ENCODE measurements around the gene GRM1.

The GRM1 gene

DNA sequence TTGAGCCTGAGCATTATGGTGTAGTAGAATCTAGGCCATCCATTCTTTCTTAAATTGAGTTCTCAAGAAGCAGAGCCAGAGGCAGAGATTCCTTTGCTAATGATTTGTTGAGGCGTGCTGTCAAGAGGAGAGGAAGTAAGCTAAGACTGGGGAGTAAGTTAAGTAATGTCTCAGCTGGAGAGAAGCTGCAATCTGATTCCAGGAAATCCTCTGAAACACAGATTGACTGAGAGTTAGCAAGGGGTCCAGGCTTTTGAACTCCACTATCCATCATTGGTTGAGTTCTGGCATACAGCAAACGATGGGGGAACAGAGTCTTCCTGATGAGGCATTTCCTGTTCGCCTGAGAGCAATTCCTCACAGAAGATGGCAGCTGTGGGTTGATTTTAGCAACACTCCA is 307.3 kb downstream of the GRM1 start:
- DNase-seq, result no peak

DNA sequence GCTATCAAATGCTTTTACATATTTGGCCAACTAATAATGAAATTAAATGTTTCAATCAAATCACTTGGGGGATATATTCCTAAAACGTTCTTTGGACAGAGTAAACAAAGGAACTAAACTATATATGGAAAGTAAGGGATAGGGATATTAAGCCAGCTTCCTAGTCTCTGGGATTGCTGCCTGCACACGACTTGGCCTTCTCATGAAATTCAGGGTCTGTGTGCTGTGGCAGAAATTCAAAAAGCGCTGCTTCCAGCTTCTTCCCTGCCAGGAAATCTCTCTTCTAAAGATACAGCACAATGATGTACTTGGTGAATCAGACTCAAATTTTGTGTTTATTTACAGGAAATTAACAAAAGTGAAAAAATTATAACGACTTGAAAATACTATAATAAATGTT is 308.5 kb downstream of the GRM1 start:
- no peak for DNase-seq

DNA sequence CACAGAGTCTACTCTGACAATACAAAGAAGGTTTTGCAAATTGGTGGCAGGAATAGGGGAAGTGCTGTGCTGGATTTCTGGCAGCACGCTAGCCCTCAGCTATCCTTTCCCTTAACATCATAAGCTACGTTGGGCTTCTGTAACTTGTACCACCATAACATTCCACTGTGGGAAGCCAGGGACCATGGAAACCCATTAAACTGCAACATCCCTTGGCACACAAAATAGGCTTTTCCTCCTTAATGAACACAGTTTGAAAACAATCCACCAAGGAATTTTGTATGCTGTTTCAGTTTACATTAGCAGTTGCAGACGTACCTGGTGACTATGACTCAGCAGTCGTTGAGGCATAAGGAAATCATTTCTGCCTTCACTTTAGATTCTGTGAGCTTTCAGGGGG is 310.9 kb downstream of the GRM1 start:
- DNase-seq, result no peak

DNA sequence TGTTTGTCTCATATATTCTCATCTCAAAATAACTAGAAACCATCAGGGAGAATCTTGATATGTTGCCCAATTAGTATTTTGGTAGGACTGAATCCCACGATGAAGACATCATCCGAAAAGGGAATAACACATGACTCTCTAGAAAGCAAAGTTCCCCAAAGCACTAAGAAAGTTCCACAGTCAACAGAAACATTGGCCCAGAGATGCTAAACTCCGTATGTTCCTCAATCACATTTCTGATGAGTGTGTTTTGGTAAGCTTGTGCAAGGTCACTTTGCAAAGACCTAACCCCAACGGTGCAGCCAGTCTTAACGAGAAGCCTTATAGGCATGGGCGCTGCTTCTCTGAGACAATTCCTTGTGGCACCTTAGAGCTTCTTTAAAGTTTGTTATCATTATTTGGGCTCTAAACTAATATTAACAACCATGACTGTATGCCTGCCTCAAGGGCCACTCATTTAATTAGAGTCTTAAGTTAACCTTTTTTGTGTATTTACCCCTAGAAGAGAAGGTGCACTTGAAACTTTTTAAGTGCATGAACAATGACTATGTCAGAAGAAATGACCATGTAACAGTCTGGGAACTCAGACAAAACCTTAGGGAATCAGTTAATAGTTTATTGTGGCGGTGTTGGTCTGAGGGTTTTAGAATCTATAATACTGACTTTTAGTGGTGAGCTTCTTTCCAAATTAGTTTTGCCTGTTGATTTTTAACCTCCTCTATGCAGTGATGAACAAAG is 312.8 kb downstream of the GRM1 start:
- DNase-seq, result no peak

DNA sequence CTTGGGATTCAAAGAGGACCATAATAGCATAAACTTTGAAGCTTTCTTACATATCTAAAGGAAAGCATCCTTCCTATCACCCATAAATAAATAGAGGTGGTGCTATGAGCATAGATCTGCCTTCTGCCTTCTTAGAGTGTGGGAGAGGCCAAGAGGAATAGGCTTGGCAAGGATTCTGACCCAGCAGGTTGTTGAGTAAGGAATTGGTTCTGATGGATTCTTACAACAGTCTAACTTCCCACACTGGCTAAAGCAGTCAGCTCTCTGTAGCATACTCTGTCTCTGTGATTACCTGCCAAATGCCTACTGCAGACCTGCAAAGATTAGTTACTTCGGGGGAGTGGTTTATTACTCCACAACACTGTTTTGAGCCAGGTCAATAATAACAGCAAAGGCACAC is 316.7 kb downstream of the GRM1 start:
- no peak for DNase-seq

DNA sequence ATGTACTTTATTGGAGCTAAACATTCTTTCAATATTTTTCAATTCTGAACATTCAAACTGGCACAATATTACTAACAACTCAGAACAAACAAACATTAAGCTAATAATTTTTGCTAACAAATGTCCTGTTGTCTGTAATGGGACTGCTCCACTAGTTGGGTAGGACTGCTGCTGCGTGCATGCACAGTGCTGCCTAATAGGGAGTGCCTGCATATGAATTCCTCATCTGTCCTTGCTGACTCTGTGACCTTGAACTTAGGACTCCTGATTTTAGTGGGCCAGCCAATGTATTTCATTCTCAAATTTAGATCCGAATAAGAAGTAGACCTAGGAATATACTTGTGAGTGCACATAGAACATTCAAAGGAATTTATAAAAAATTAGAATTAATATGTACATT is 318.2 kb downstream of the GRM1 start:
- DNase-seq, result no peak

DNA sequence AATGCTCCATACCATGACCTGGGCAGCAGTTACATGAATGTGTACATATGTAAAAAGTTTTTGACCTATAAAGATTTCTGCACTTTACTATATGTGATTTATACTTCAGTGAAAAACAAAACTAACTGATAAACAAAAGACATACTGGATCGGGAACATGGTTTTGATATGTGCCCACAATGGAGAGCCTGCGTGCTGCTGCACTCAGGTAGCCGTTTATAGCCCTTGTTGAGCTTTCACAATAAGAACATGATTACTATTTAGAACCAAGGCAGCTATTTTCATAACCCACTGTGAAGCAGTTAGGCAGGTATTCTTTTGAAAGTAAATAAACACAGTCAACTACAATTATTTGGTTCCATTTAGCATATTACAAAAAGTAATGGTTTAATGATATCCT is 318.8 kb downstream of the GRM1 start:
- DNase-seq, result no peak

DNA sequence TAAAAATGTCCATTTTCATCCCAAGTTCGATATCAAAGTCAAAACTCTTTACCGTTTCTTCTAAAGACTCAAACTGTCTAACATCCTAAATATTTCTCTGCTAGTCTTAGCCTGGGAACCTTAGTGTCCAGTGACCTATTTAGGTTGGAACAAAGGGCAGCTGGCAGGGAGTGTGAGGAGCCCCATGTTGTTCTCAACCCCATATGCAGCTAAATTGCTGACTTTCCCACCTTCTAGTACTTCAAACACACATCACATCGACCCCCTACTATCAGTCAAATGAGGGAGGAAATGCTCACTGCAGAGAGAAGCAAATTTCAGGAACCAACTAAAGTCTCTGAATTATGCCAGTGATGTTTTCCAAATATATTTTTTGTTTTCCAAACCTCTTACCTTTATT is 322.2 kb downstream of the GRM1 start:
- DNase-seq, result no peak

DNA sequence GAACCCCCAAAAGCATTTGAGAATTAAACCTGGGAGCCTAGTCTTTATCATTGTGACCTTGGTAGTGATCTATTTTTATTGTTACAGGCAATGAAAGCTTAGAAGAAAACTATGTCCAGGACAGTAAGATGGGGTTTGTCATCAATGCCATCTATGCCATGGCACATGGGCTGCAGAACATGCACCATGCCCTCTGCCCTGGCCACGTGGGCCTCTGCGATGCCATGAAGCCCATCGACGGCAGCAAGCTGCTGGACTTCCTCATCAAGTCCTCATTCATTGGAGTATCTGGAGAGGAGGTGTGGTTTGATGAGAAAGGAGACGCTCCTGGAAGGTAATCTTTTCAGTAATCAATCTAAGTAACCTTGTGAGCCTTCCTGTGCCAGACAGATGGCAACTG is 323.3 kb downstream of the GRM1 start:
- DNase-seq, result no peak

DNA sequence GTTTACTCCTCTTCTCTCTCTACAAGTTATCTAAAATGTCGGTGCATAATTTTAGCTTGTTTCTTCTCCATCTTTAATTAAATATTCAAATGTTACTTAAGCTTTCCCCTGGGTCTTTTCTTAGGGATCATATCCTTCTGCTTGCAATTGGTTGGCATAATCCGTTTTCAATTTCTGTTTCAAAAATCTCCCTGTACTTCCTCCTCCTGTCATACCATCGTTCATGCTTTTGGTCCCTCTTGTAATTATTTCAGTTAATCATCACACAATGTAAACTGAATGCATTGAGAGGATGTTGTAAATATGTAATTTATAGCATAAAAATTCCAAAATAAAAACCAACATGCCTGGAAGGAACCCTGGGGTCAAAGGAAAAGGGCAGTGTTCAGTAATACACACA is 325.6 kb downstream of the GRM1 start:
- DNase-seq, result no peak

DNA sequence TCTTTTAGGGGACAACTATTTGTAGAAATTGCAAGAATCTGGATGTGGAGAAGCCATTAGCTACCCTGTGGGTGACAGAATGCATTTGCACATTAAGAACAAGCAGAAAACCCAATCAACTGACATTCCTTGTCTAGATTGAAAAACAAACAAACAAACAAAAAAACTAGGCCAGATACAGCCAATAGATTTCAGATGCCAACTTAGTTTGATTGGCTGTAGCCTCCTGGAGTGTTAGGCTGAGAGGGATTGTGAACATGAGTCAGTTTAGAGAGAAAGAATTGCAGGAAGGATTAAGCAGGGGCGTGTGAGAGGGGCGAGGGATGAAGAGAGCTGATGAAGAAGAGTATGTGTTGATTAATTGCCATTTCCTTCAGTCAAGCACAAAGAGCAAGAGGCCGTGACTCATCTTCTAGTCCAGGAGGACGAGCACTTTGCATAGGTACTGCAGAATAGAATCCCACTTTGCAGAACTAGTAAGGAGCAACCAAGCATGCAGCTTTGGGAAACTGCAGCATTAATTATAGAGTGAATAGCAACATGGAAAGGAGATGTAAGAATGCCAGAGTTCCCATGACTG is 326.7 kb downstream of the GRM1 start:
- no peak for DNase-seq

DNA sequence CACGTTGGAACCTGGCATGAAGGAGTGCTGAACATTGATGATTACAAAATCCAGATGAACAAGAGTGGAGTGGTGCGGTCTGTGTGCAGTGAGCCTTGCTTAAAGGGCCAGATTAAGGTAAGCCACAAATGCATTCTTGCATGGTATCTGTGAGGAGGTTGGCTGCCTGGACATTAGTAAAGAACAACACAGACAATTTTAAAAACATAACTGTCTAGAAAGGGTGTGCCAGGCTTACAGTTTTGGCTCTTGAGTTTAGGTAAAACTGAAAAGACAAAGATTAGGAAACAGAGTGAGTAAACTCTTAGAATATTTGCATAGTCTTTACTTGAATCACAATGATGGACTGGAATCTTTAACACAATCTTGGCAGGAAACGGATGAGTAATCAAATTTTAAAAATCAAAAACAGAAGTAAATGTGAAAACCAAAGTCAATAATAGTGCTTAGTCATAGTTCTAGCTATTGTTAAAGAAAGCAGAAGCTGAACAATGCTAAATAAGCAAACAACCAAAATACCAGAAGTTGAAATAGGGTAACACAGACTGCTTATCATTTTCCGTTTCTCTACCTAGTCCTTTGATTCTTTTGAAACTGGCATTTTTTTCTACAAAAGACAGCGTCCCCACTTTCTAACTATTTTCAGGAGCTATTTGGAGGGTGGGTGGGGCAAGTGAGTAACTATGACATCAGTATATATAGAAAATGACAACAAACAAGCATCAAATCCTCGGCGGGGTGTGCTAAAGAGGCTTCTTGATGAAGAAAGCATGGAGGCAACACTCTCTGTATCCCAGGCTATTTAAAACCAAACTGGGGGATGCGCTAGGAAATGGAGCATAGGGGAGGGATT is 328.9 kb downstream of the GRM1 start:
- no peak for DNase-seq

DNA sequence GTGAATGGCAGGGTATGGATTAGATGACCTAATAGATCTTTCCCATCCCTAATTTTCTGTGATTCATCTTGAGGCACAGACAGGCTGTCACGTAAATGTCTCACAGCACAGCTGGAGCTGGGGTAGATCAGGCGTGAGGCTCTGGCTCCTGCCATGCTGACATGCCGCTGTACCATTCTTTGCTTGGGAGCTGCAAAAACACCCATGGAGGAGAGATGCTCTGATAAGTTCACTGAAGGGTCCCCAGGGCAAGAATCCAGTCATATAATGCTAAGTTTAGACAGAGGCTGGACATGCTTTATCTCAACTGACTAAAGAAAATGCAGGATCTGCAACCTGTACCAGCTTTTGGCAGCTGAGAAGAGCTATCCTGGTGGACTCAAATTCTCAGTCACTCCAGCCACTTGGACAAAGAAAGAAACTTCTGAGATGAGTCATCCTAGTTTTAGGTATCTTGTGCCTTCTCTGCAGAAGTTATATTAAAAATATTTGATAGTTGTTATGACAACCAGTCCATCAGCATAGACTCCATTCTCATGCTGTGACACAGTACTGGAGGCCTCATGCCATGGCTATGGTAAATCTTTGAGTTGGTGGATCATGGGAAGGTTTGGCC is 329.7 kb downstream of the GRM1 start:
- DNase-seq, result no peak

DNA sequence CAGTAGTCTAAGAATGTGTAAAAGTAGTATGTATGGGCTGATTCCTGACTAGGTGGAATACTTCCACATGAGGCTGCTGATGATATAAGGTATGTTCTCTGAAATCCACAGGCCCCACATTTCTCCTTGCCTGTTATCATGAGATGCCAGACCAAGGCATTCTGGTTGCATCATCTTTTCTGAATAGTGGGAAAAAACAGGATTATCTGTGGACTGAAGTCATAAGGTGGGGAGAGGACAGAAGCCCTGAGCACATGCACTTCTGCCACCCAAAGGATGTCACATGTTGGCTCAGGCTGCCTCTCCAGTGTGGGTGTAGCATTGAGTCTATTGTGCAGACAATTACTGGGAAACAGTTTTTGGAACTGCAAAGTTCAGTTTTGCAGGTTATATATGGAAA is 330.3 kb downstream of the GRM1 start:
- DNase-seq, result no peak

DNA sequence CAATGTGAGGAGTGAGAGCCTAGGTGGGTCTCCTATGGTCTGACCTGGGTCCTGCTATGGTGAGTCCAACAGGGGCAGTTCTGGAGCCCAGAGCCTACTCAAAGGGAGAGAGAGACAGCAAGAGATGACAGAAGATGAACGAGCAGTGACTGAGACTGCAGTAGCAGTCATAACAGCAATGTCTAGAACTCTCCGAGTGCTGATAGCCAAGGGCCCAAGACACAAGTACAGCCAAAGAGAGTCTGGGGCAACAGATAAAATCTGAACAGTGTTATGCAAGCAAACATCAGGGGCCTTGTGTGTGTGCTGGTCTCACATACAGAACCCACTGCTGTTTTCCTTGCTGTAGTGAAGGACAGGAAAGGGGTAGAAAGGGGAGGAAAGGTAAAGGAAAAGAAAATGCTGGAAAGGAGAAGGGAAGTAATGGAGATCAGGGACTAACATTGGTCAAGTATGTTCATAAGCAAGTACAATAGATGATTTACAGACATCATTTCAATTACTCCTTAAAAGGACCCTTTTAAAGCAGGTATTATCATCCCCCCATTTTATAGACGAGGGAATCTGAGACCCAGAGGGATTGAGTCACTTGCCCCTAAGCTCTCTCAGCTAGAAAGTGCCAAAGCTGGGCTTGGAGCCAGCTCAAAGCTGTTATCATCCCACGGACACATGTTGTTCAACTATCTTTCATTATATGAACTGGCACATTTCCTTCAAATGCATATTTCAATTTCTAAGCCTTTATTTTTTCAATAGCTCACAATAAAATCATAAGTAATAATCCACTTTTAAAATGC is 332.5 kb downstream of the GRM1 start:
- DNase-seq, result no peak

DNA sequence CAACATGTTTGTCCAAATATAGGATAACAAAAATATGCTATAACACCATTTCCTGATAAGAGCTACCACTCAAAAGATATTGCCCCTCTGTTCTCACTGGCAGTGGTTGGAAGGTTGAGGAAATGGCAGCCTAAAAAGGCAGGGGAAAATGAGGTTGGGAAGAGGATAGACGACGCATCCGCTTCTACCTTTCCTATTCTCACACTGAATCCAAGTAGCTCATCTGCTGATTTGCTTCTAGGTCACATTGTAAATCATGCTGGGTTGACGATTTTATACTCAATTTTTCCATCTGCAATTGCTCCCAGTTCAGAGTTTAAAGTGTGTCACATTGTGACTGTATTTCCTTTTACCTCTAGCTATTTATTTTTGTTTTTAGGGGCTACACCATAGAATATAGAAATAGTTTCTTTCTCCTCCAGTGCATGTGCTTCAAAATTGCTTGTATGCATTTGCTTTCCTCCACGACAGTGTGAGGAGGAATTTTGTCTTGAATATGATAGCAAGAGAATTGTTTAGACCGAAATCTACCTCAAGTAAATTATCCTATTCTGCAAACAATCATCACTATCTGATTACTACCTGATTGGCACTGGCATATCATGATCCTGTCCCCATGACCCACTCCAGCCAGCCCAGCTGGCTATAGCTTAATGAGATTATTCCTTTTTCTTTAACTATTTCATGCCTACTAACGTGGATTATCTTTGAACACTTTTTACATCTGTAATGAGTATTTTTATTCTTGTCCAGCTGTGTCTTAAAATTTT is 335.2 kb downstream of the GRM1 start:
- DNase-seq, result no peak

DNA sequence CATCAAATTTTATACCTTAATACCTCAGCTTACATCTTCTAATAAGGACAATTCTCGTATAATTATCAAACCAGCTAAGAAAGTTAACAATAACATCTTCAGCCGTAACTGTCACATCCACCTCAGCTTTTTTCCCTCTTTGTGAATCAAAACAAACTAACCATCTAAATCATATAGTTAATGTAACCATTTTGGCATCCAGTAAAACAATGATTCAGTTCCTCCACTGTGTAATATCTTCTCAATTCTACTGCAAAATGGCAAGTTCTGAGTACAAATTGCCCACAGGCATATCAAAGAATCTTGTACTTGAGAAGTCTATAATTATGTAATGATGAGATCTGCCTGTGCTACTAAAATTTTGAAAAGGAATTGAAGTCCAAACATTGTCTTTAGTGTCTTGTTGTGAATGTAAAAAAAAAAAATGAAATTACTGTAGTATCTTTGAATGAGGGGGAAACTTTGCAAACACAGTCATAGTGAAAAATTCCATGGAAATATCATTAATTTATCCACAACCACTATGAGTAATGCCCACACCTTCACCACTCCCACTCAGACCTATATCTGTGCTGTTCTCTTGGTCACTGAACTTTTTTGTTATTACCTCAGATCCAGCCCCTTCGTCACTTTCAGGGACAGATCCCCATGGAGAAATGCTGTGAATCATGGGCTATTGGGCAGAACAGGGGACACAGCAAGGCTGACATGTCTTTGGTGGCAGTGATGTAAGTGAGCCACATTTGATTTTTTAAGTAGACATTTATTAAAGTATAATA is 336.1 kb downstream of the GRM1 start:
- no peak for DNase-seq

DNA sequence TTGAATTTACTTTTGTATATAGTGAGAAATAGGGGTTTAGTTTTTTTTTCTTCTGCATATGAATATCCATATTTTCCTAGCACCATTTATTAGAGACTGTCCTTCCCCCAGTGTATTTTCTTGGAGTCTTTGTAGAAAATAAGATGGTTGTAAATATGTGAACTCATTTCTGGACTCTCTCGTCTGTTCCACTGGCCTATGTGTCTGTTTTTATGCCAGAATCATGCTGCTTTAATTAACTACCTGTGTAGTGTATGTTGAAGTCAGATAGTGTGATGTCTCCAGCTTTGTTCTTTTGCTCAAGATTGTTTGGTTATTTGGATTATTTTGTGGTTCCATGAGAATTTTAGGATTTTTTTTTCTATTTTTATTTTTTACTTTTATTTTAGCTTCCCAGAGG is 338.2 kb downstream of the GRM1 start:
- DNase-seq, result no peak

DNA sequence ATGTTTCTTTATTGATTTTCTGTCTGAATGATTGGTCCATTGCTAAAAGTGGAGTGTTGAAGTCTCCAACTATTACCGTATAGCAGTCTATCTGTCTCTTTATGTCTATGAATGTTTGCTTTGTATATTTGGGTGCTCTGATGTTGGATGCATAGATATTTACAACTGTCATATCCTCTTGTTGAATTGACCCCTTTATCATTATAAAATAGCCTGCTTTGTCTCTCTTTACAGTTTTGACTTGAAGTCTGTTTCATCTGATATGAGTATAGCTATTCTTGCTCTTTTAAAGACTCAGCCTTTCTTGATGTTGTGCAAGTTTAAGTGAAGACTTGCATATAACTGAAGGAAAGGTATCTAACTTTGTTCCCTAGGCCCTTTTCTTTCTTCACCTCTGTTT is 341.0 kb downstream of the GRM1 start:
- no peak for DNase-seq

DNA sequence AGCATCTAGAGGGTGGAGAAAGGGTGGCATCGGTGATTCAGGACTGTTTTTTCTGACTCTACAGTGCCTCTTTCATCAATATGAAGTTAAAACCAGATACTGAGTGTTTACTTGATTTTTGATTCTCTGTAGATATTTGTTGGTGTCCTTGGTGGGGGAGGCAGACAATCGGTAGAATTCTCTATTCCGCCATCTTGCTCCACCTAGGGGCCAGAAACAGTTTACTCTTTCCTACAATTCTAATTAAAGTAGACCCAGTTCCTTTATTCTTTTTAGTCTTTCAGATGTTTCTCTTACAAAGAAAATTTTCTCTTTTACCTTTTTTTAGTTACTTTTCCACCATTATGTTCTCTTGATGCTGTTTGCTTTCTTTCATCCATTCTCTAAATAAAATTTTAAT is 352.6 kb downstream of the GRM1 start:
- DNase-seq, result no peak

DNA sequence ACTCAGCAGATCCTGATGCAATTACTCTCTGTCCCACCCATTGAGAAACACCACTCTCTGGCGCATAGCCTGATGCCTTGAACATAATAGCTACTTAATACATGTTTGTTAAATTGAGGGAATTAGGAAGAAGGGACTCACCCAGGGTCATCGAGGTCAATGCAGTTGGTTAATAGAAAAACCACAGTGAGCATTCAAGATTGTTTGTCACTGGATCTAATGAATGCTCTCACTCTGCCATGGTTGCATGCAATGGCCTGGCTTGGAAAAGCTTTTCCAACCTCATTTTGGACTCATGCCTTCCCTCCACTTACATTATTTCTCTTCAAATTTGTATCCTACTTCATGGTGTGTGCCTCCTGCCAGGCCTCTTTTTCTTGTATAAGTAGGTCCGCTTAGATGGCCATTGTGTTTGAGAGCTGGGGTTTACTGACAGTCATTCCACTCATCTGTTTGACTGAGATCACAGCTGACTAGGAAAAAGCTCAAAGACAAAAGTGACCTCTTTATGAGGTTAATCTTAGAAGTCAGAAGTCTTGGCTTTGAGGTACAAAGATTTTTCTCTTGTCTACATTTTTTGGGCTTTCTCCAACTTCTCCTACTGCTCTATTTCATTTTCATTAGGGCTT is 360.0 kb downstream of the GRM1 start:
- no peak for DNase-seq
